ENCODE measurements around the gene NINL. TPM values are rescaled to one million over a fixed set of nuclear protein-coding genes. Genes with fewer than 3 reads are reported as not detected.
"Not testable (repeated sequence)": the region's sequence is repeated elsewhere in the genome, so short reads cannot be mapped to it uniquely, and the experiment has no call there.

The NINL gene
- total RNA-seq, 2 experiments from 2014 or later = 2.2 to 2.5 TPM

- no peak for ATAC-seq (ENCODE audit: low read depth)
Measured at GRCh38 chr20:25553819-25554296, 31.5 kb downstream of the NINL start.

GRCh38 chr20:25552977-25553376 is 32.4 kb downstream of the NINL start:
- Mint-ChIP-seq H3K9me3 (no peaks in the 10 kb centered on the region), H3K36me3 (no peaks in the 10 kb centered on the region), H3K4me3 (no peak overlapping the region), H3K27ac (no peak overlapping the region), H3K27me3 (no peaks in the 10 kb centered on the region), H3K4me1 (no peaks in the 10 kb centered on the region)
- no peak for ATAC-seq (ENCODE audit: low read depth)
- DNase-seq = no peak
- POLR2A ChIA-PET = no interaction called here

More at GRCh38 chr20:25553819-25554296, 31.5 kb downstream of the NINL start:
- no peaks in the 10 kb centered on the region for H3K36me3 Mint-ChIP-seq
- POLR2A ChIA-PET = no interaction called here
- DNase-seq = no peak
- H3K27ac Mint-ChIP-seq = no peak overlapping the region
- H3K4me1 Mint-ChIP-seq = no peaks in the 10 kb centered on the region
- H3K9me3 Mint-ChIP-seq = no peaks in the 10 kb centered on the region
- no peak overlapping the region for H3K4me3 Mint-ChIP-seq
- no peaks in the 10 kb centered on the region for H3K27me3 Mint-ChIP-seq

- POLR2A ChIA-PET = no interaction called here
- no peaks in the 10 kb centered on the region for H3K9me3 Mint-ChIP-seq
- H3K27ac Mint-ChIP-seq = no peak overlapping the region
- H3K4me1 Mint-ChIP-seq = no peaks in the 10 kb centered on the region
- ATAC-seq (ENCODE audit: low read depth) = no peak
- H3K36me3 Mint-ChIP-seq = no peaks in the 10 kb centered on the region
- H3K27me3 Mint-ChIP-seq = no peaks in the 10 kb centered on the region
- no peak for DNase-seq
- H3K4me3 Mint-ChIP-seq = no peak overlapping the region
Measured at GRCh38 chr20:25551413-25552215, 33.7 kb downstream of the NINL start.

- DNase-seq; H3K36me3 Mint-ChIP-seq; H3K27me3 Mint-ChIP-seq; H3K27ac Mint-ChIP-seq; ATAC-seq (ENCODE audit: low read depth); POLR2A ChIA-PET; H3K4me3 Mint-ChIP-seq; H3K4me1 Mint-ChIP-seq; H3K9me3 Mint-ChIP-seq: not testable (repeated sequence)
Measured at GRCh38 chr20:25550645-25551337, 34.5 kb downstream of the NINL start.

GRCh38 chr20:25549843-25550477 is 35.4 kb downstream of the NINL start:
- DNase-seq = no peak
- no peak for ATAC-seq (ENCODE audit: low read depth)
- Mint-ChIP-seq H3K9me3 (no peaks in the 10 kb centered on the region), H3K4me1 (no peaks in the 10 kb centered on the region), H3K27ac (no peak overlapping the region), H3K4me3 (no peak overlapping the region), H3K27me3 (no peaks in the 10 kb centered on the region), H3K36me3 (no peaks in the 10 kb centered on the region)
- POLR2A ChIA-PET = no interaction called here

- H3K4me1 Mint-ChIP-seq = no peaks in the 10 kb centered on the region
- no peaks in the 10 kb centered on the region for H3K27me3 Mint-ChIP-seq
- H3K4me3 Mint-ChIP-seq = no peak overlapping the region
- no peaks in the 10 kb centered on the region for H3K36me3 Mint-ChIP-seq
- DNase-seq (no peak), ATAC-seq (ENCODE audit: low read depth) (no peak)
- no peak overlapping the region for H3K27ac Mint-ChIP-seq
- POLR2A ChIA-PET = no interaction called here
- no peaks in the 10 kb centered on the region for H3K9me3 Mint-ChIP-seq
Measured at GRCh38 chr20:25549172-25549773, 36.1 kb downstream of the NINL start.

GRCh38 chr20:25548613-25549086 is 36.7 kb downstream of the NINL start:
- Mint-ChIP-seq H3K36me3 (no peaks in the 10 kb centered on the region), H3K9me3 (no peaks in the 10 kb centered on the region), H3K27ac (no peak overlapping the region), H3K4me1 (no peaks in the 10 kb centered on the region), H3K4me3 (no peak overlapping the region), H3K27me3 (no peaks in the 10 kb centered on the region)
- POLR2A ChIA-PET = no interaction called here
- DNase-seq (no peak), ATAC-seq (ENCODE audit: low read depth) (no peak)

GRCh38 chr20:25547999-25548398 is 37.3 kb downstream of the NINL start:
- H3K27ac Mint-ChIP-seq = no peak overlapping the region
- no peak overlapping the region for H3K4me3 Mint-ChIP-seq
- DNase-seq = no peak
- POLR2A ChIA-PET = no interaction called here
- no peaks in the 10 kb centered on the region for H3K27me3 Mint-ChIP-seq
- ATAC-seq (ENCODE audit: low read depth) = no peak
- H3K9me3 Mint-ChIP-seq = no peaks in the 10 kb centered on the region
- no peaks in the 10 kb centered on the region for H3K4me1 Mint-ChIP-seq
- no peaks in the 10 kb centered on the region for H3K36me3 Mint-ChIP-seq

- no peak for ATAC-seq (ENCODE audit: low read depth)
- POLR2A ChIA-PET = no interaction called here
Measured at GRCh38 chr20:25547063-25547462, 38.3 kb downstream of the NINL start.

GRCh38 chr20:25546048-25546447 is 39.3 kb downstream of the NINL start:
- Mint-ChIP-seq H3K36me3 (no peaks in the 10 kb centered on the region), H3K27me3 (no peaks in the 10 kb centered on the region), H3K4me1 (peaks cover 5% of the 10 kb centered on the region), H3K27ac (no peak overlapping the region), H3K9me3 (no peaks in the 10 kb centered on the region), H3K4me3 (no peak overlapping the region)
- ATAC-seq (ENCODE audit: low read depth) (no peak), DNase-seq (no peak)
- POLR2A ChIA-PET = no interaction called here

More at GRCh38 chr20:25547063-25547462, 38.3 kb downstream of the NINL start:
- H3K4me3 Mint-ChIP-seq = no peak overlapping the region
- peaks cover 2% of the 10 kb centered on the region for H3K4me1 Mint-ChIP-seq
- no peaks in the 10 kb centered on the region for H3K36me3 Mint-ChIP-seq
- DNase-seq = no peak
- H3K27ac Mint-ChIP-seq = no peak overlapping the region
- no peaks in the 10 kb centered on the region for H3K27me3 Mint-ChIP-seq
- no peaks in the 10 kb centered on the region for H3K9me3 Mint-ChIP-seq

GRCh38 chr20:25545171-25545570 is 40.2 kb downstream of the NINL start:
- no peak for DNase-seq
- Mint-ChIP-seq H3K4me3 (no peak overlapping the region), H3K36me3 (no peaks in the 10 kb centered on the region), H3K27me3 (no peaks in the 10 kb centered on the region), H3K27ac (no peak overlapping the region), H3K9me3 (no peaks in the 10 kb centered on the region), H3K4me1 (peaks cover 7% of the 10 kb centered on the region)
- no peak for ATAC-seq (ENCODE audit: low read depth)
- POLR2A ChIA-PET = no interaction called here

GRCh38 chr20:25544734-25545133 is 40.6 kb downstream of the NINL start:
- ATAC-seq (ENCODE audit: low read depth) (no peak), DNase-seq (no peak)
- H3K4me3 Mint-ChIP-seq = no peak overlapping the region
- no peaks in the 10 kb centered on the region for H3K9me3 Mint-ChIP-seq
- H3K4me1 Mint-ChIP-seq = peaks cover 7% of the 10 kb centered on the region
- POLR2A ChIA-PET = no interaction called here
- H3K27me3 Mint-ChIP-seq = no peaks in the 10 kb centered on the region
- no peak overlapping the region for H3K27ac Mint-ChIP-seq
- no peaks in the 10 kb centered on the region for H3K36me3 Mint-ChIP-seq

GRCh38 chr20:25544311-25544710 is 41.0 kb downstream of the NINL start:
- Mint-ChIP-seq H3K4me3 (no peak overlapping the region), H3K4me1 (peaks cover 7% of the 10 kb centered on the region), H3K36me3 (no peaks in the 10 kb centered on the region), H3K9me3 (no peaks in the 10 kb centered on the region), H3K27me3 (no peaks in the 10 kb centered on the region), H3K27ac (no peak overlapping the region)
- ATAC-seq (ENCODE audit: low read depth) (no peak), DNase-seq (no peak)
- POLR2A ChIA-PET = no interaction called here
